ENCODE results near the gene EPN1.

DNA sequence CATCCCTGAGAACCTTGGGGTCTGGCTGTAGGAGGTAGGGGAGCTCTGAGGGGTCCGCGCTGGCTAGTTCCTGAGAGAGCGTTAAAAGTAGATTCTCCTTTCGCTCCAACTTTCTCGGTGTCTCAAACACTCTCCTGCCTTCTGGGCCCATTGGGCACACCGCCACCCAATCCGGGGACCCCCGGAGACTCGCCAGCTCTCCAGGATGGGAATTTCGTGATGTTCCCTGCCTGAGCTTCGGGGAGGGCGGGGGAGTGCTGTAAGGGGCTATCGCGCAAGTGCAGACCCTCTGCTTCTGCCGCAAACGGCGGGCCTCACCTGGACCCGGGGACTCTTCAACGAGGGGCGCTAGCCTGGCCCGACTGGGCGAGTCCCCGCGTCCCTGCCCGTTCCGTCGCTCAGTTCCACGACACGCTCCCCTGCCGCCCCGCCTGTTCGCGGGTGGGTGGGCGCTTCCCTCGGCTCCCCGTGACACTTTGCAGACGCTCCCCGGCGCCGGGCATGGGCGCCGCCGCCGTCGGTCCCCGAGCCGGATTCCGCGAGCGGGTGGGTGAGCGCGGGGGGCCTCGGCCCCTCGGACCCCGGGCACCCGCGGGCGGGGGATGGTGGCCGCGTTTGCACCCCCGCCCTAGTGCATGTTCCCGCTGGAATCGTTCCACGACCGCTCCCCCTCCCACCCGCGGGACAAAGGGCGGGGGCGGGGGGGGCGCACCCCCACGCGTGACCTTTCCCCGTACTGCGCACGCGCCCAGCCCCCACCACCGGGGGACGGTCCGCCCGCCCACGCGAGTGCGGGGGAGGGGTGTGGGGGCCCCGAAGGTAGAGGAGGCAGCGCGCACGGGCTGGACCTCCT is 27.1 kb upstream of the EPN1 start, which contains the start of gene CCDC106:
- TF ChIP-seq, protein P1, sequence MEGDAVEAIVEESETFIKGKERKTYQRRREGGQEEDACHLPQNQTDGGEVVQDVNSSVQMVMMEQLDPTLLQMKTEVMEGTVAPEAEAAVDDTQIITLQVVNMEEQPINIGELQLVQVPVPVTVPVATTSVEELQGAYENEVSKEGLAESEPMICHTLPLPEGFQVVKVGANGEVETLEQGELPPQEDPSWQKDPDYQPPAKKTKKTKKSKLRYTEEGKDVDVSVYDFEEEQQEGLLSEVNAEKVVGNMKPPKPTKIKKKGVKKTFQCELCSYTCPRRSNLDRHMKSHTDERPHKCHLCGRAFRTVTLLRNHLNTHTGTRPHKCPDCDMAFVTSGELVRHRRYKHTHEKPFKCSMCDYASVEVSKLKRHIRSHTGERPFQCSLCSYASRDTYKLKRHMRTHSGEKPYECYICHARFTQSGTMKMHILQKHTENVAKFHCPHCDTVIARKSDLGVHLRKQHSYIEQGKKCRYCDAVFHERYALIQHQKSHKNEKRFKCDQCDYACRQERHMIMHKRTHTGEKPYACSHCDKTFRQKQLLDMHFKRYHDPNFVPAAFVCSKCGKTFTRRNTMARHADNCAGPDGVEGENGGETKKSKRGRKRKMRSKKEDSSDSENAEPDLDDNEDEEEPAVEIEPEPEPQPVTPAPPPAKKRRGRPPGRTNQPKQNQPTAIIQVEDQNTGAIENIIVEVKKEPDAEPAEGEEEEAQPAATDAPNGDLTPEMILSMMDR (conservative IDR thresholded peaks at IDR 0.05 in 1 of 2, IDR thresholded peaks at IDR 0.05 in 1 of 2; ENCODE audit: low read depth in 1 of 2, low read length in 2 of 2): no peak
- no peak for TF ChIP-seq EZH2 (IDR thresholded peaks at IDR 0.05; ENCODE audit: low read length, missing control alignments)

All from fibroblast of lung (primary cell).